Left renal cortex interstitium (tissue), 4 donors: ENCODE results near the gene ACTN1. TPM values are rescaled to one million over a fixed set of nuclear protein-coding genes. Genes with fewer than 3 reads are reported as not detected.
A peak's percentile ranks its signal among the peaks of the same experiment; 100 is the strongest.

Experiments used
- DNase-seq, 4 donors: peaks; one replicate each; pipeline ENCODE4 v3.0.0-alpha.2; 2013; ENCODE audit warnings: low read depth in 4 of 4, low spot score in 2 of 4, missing footprints in 1 of 4
- polyA plus RNA-seq, 4 donors: library from polyadenylated mRNA; unstranded; fragments of 120-200 nt; gene quantifications; one replicate each; pipeline ENCODE4 v1.2.1, GENCODE V29; 2013; ENCODE audit not compliant: insufficient read length in 4 of 4

The ACTN1 gene
- polyA plus RNA-seq, 4 donors = 71.6 to 83.5 (median 75.3) TPM

DNA sequence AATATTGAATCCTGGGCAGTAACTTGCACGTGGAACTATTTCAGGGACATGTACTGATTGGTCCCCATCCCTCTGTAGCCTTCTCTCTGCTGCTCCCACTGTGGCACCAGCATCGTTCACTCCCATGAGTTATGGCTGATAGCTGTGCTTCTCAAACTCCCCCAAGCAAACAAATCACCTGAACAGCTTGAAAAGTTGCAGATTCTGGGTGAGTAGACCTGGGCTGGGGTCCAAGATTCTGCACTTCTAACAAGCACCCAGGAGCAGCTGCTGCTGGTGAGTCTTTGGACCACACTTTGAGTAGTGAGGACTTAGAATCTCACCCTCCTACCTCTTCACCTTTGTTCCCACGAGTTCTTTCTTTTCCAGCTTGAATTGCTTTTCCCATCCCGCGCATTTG lies 136.8 kb downstream of the ACTN1 start:
- DNase-seq = no peak

DNA sequence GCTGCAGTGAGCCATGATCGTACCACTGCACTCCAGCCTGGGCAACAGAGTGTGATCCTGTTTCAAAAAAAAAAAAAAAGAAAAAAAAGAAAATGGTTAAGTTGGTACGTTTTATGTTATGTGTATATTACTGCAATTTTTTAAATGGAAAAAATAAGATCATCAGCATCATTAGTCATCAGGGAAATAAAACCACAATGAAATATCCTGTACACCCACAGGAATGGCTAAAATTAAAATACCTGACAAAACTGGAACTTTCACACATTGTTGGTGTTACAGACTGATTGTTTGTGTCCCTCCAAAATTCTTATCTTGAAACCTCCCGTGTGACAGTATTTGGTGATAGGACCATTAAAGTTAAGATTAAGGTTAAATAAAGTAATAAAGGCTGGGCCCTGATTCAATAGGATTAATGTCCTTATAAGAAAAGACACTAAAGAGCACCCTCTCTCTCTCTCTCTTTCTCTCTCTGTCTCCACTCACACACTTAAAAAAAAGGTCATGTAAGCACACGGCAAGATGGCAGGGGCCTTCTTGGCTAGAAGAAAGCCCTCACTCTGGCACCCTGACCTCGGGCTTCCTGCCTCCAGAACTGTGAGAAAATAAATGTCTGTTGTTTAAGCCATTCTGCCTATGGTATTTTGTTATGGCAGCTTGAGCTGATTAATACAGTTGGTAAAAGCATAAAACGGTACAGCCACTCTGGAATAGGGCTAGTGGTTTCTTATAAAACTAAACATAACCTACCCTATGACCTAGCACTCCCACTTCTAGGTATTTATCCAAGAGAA lies 137.9 kb downstream of the ACTN1 start:
- DNase-seq = no peak

DNA sequence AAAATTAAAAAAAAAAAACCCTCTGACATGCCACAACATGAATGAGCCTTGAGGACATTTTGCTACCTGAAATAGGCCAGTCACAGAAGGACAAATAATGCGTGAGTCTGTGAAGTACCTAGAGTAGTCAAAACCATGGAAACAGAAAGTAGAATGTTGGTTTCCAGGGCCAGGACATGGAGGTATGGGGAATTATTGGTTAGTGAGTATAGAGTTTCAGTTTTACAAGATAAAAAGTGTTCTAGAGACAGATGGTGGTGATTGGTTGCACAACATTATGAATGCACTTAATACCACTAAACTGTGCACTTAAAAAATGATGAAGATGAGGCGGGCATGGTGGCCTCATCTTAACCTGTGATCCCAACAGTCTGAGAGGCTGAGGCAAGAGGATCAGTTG lies 138.6 kb downstream of the ACTN1 start:
- no peak for DNase-seq

DNA sequence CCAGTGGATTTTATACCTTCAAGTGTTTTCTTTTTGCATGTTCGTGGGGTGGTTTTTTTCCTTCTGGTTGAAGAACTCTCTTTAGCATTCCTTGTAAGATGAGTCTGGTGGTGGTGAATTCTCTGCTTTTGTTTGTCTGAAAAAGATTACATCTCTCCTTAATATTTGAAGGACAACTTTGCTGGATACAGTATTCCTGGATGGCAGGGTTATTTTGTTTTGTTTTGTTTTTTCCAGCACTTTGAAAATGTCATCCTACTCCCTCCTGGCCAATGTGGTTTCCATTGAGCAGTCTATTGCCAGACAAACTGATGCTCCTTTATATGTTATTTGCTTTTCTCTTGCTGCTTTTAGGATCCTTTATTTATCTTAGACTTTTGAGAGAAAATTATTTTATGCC lies 143.0 kb downstream of the ACTN1 start:
- no peak for DNase-seq

DNA sequence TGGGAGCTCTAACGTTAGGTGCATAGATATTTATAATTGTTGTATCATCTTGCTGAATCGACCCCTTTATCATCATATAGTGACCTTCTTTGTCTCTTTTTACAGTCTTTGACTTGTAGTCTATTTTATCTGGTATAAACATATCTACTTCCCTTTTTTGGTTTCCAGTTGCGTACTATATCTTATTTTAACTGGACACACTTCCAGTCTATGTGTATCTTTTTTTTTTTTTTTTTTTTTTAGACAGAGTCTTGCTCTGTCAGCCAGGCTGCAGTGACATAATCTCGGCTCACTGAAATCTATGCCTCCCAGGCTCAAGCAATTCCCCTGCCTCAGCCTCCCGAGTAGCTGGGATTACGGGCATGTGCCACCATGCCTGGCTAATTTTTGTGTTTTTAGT lies 144.3 kb downstream of the ACTN1 start:
- no peak for DNase-seq

DNA sequence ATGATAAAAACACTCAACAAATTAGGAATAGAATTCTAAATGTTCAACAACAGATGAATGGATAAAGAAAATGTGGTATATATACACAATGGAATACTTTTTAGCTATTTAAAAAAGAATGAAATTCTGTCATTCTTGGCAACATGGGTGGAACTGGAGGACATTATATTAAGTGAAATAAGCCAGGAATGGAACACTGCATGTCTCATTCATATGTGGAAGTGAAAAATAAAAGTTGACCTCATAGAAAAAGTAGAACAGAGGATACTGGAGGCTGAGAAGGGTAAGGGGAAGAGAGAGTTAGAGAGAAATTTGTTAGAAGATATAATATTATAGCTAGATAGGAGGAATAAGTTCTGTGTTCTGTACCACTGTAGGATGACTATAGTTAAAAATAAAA lies 150.4 kb downstream of the ACTN1 start:
- DNase-seq = no peak

DNA sequence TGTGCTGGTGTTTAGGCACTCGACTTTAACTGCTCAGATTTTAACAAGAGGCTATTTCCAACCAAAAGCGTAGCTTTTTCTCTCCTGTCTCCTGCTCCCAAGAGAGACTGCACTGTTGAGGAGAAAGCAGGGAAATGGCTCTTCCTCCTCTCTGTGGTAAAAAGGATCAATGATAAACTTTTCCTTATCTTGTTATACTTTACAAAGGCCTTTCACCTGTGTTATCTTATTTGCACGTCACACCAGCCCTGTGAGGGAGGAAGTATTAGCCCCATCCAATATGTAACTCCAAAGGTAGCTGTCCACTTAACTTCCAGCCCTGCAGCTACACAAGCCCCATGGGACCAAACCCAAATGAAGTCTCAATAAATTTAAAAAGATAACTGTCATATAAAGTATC lies 153.4 kb downstream of the ACTN1 start:
- DNase-seq = no peak

DNA sequence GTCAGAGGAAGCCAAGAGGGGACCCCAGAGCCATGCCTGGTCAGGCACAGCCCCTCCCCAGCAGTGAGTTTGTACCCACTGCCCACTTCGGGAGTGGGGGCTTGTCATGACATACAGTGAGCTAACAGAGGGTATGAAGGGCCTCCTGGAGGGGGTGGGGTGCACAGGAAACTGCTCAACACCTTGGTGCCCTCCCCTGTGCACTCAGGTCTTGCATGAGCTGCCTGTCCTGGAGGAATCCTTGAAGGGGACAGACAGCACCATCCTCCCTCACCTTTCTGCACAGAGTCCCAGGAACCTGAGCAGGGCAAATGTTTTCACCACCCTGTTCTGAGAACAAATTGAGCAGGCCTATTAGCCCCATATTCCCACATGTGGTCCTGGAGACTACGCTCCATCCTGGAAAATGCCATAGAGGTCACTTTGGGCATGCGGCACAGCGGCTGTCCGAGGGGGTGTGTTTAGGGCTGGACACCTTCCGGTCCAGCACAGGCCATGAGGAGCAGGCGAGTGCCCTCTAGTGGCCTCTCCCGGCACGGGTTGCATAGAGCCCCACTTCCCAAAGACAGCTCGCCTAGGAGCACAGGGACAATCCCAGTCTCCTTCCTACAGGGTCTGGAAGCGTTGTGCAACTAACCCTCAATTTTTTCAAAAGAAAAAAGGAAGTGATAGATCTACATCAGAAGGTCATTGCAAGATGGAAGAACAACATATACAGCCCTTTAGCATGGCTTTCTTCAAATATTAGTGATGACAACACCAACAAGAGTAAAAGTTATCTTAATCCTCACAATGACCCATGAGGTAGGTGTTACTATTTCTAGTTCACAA lies 154.4 kb downstream of the ACTN1 start:
- DNase-seq = peak in 1 of 4 donors; percentile 73

DNA sequence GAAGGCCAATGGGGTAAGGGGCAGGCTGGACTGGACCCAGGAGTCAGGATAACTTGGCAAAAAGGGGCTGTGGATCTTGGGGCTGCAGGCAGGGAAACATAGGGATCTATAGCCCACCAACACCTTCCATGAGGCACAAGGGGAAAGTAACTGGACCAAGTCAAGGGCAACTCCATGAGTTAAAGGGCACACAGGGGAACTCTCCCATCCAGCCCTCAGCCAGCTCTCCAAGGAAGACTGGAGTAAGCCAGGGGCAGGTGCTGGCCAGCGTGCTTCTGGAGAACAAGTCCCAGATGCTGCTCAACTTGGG lies 154.9 kb downstream of the ACTN1 start:
- DNase-seq = no peak

Other genes starting within 250 kb of the ACTN1 start
- 100 to 1,000 TPM; 241 to 293 (median 268) TPM for gene ZFP36L1, start 186.2 kb downstream of the ACTN1 start, polyA plus RNA-seq
- 10 to 100 TPM; 51.4 to 69.6 (median 57.3) TPM for gene DCAF5, start 173.8 kb upstream of the ACTN1 start, polyA plus RNA-seq
- gene EXD2, start 212.2 kb upstream of the ACTN1 start, polyA plus RNA-seq = 10 to 100 TPM; 18.9 to 36.4 (median 33.4) TPM